Heart left ventricle (tissue), 16 donors: ENCODE results near the gene GSTM5. TPM values are rescaled to one million over a fixed set of nuclear protein-coding genes. Genes with fewer than 3 reads are reported as not detected.

Experiments used
- ATAC-seq, 4 donors: fragments of 200-7000 bp; cut with Tn5 transposase; one replicate each; pipeline ENCODE4 v1.9.1; 2020 to 2022; ENCODE audit warnings: moderate library complexity in 4 of 4, mild to moderate bottlenecking in 3 of 4, moderate number of reproducible peaks in 1 of 4
- DNase-seq, 5 donors: peaks; one replicate each; pipeline ENCODE4 v3.0.0-alpha.2; 2020
- H3K27ac ChIP-seq, 12 donors: fragments of 200-600 bp; sonication (generic) in 4 of 12; one replicate each; pipeline versions ENCODE4 v1.5.0 to v1.8.0; 2016 to 2022; ENCODE audit warnings: mild to moderate bottlenecking in 2 of 12
- H3K27me3 ChIP-seq, 9 donors: fragments of 200-600 bp; sonication (generic) in 2 of 9; one replicate each; pipeline versions ENCODE4 v1.5.1 to v1.8.0; 2016 to 2022; ENCODE audit warnings: mild to moderate bottlenecking in 3 of 9
- H3K36me3 ChIP-seq, 9 donors: fragments of 200-600 bp; sonication (generic) in 2 of 9; one replicate each; pipeline versions ENCODE4 v1.5.0 to v1.8.0; 2018 to 2022; ENCODE audit warnings: mild to moderate bottlenecking in 2 of 9
- H3K4me1 ChIP-seq, 12 donors: fragments of 200-600 bp; sonication (generic) in 4 of 12; one replicate each; pipeline versions ENCODE4 v1.5.0 to v1.8.0; 2016 to 2022; ENCODE audit warnings: mild to moderate bottlenecking in 3 of 12
- H3K4me3 ChIP-seq, 12 donors: fragments of 200-600 bp; sonication (generic) in 4 of 12; one replicate each; pipeline versions ENCODE4 v1.5.0 to v1.8.0; 2017 to 2022; ENCODE audit warnings: mild to moderate bottlenecking in 9 of 12, moderate library complexity in 4 of 12
- H3K9me3 ChIP-seq, 12 donors: fragments of 200-600 bp; sonication (generic) in 4 of 12; one replicate each; pipeline versions ENCODE4 v1.5.0 to v1.8.0; 2016 to 2022; ENCODE audit warnings: mild to moderate bottlenecking in 1 of 12
- POLR2A ChIP-seq, 2 donors: fragments of 450-650 bp; IDR thresholded peaks; one replicate each; pipeline ENCODE4 v1.6.1; 2017; ENCODE audit warnings: antibody characterized with exemption in 2 of 2, mild to moderate bottlenecking in 2 of 2, moderate library complexity in 2 of 2
- WGBS, 4 donors: extraction: QIAGEN DNeasy Blood & Tissue Kit in 2 of 4; methylation state at CpG; one replicate each; pipeline versions ENCODE4 v1.1.5 to v1.1.7; 2013 to 2018; 5-methylcytosine and 5-hydroxymethylcytosine counted together
- intact Hi-C, 10 donors: fragments of 100-400 bp; cut with DNase I; formaldehyde crosslinking; loops; one replicate each; pipeline versions ENCODE4 v1.11.1 to v1.14.2; 2022
- polyA plus RNA-seq, 2 donors: library from polyadenylated mRNA; stranded (reverse); fragments of 200-250 nt; gene quantifications; one replicate each; pipeline ENCODE4 v1.2.3, GENCODE V29; 2013
- total RNA-seq, 9 donors: library from RNA; depleted of rRNA in 2 of 9; stranded (reverse); fragments of >200 nt in 2 of 9; fragmentation: NEBNext Ultra II Directional in 3 of 9; extraction: Animal tissue kit (Norgen Biotek cat#: 25700) in 3 of 9; gene quantifications; one replicate each; pipeline versions ENCODE4 v1.1.0 to v1.2.4, GENCODE V29; 2016 to 2023
- TF ChIP-seq, protein P1 (sequence below), 12 donors: fragments of 200-600 bp; sonication (generic) in 4 of 12; IDR thresholded peaks; one replicate each; pipeline versions ENCODE4 v1.5.0 to v1.8.0; 2018 to 2022; ENCODE audit warnings: antibody characterized with exemption in 12 of 12, mild to moderate bottlenecking in 5 of 12
- donor health status: ischemic (EF 13 %, LVEDD 7.1; RV severe dilation, severe dysfunction).
- donor health status: healthy with polysubstance abuse.
- donor health status: DM: no; HTN: yes; CAD: no.
- donor health status: DM: no; HTN: no; CAD: no.
- donor health status: ischemic (EF 25% LVEDD 6.9; RV normal size, moderate dysfunction).
- donor health status: ischemic (EF 25% LVEDD 5.7; RV mildly dilated, moderate dysfunction).
- donor health status: healthy.
- donor health status: DM: yes; HTN: yes; CAD: no.
- donor health status: ischemic (EF 35%, LVEDD 5.7; RV mildly dilated, moderate dysfunction).
- donor health status: nonischemic (EF 11% LVEDD 7.7; RV severe dilation, severe dysfunction).
- donor health status: DM: yes; HTN: yes; CAD: no.
- donor health status: PGD.
- donor health status: ischemic (EF 29% LVEDD 5.4; RV normal size, mild dysfunction).
- donor health status: nonischemic (EF 23%, LVEDD 6.1; RV moderate dilation, normal function).

The GSTM5 gene
- total and polyA plus RNA-seq, 11 donors, result 0.49 to 9.0 (median 2.1) TPM; not detected in 1

DNA sequence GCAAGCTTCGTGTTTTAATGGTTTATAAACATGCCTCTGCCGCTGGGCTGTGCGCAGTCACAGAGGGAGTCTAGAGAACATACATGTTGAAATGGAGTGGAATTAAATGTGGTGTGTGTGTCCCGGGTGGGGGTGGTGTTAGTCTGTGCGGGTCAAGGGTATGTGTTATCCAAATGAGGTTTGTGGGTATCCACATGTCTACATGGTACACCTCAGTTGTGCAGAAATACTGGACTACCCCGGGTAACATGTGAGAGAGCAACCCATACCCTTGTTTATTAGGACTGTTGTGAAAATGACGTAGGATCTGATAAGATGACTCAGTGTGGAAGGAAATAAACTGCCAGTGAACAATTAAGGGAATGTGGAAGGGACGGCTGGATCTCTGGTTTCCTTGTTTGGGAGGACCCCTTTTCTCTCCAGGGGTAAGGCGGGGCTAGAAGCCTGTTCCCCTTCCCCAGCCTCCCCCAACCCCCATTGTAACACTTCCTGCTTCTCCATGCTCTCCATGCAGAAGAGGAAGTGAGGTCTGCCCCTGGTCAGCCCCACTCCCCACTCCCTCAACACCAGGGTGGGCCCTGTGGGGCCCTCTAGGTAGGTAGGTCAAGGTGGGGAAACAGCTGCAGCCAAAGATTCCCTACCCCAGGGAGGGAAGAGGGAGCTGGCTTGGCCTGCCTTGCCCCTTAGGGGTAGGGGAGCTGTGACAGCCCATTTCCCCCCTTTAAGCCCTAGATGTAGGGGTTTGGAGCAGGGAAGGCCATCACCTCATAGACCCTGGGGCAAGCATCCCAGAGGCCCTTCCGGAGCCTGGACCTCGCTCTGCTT is 51.0 kb downstream of the GSTM5 start:
- DNase-seq (peak in 2 of 5 donors; percentile 17 to 20), ATAC-seq (no peak)
- H3K36me3 ChIP-seq, result no peaks in the 10 kb centered on the region
- intact Hi-C loops, result no loop called here
- no peaks in the 10 kb centered on the region for H3K9me3 ChIP-seq
- TF ChIP-seq POLR2A (IDR thresholded peaks at IDR 0.05), result no peak
- TF ChIP-seq, protein P1, sequence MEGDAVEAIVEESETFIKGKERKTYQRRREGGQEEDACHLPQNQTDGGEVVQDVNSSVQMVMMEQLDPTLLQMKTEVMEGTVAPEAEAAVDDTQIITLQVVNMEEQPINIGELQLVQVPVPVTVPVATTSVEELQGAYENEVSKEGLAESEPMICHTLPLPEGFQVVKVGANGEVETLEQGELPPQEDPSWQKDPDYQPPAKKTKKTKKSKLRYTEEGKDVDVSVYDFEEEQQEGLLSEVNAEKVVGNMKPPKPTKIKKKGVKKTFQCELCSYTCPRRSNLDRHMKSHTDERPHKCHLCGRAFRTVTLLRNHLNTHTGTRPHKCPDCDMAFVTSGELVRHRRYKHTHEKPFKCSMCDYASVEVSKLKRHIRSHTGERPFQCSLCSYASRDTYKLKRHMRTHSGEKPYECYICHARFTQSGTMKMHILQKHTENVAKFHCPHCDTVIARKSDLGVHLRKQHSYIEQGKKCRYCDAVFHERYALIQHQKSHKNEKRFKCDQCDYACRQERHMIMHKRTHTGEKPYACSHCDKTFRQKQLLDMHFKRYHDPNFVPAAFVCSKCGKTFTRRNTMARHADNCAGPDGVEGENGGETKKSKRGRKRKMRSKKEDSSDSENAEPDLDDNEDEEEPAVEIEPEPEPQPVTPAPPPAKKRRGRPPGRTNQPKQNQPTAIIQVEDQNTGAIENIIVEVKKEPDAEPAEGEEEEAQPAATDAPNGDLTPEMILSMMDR (IDR thresholded peaks at IDR 0.05), result no peak
- no peak overlapping the region for H3K4me3 ChIP-seq
- H3K4me1 ChIP-seq, result peaks cover 0 to 33% (median 5%) of the 10 kb centered on the region in 12 donors
- WGBS, 4 donors, result 75 to 83% (median 79%) methylated on average over 9 to 11 of the region's 11 CpGs
- no peaks in the 10 kb centered on the region for H3K27me3 ChIP-seq
- H3K27ac ChIP-seq, result peak overlapping the region in 2 of 12 donors; percentile 24 to 38

DNA sequence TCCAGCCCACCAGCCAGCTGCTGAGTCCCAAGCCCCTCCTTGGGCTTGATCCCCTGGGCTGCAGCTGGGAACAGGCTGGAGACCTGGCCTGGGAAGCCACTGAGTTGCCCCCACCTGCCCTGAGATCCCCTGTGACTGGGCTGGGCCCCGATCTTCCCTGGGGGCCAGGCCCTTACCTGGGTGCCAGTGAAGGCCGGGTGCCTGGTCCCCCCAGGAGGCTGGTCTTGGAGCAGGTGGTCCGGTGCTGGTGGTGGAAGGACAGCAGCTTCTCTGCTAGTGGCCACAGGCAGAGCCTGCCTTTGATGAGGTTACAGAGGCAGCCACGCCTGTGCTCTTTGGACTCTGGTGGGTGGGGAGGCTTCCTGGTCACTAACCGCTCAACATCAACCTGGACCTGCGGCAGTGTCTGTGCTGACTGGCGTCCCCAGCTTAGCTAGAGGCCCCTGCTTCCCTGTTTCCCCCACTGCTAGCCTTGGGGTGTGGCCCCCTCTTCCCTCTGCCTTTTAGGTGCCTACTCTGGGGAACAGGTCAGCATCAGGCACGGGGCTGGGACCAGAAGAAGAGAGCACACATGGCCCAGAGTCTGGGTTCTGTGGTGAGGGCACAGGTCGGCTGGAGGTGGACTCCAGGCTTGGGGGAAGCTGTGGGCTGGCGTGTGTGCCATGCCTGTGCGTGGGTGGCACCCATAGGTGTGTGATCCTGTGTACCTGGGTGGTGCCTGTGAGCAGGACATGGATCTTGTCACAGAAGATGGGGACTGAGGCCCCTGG is 51.8 kb downstream of the GSTM5 start, which contains the start of gene EPS8L3:
Gene EPS8L3 (minus strand): TSS at position 278 of the 770 bp plus-strand sequence. CDS start 2,174 bp downstream, outside the sequence.
- 91 to 98% (median 94%) methylated on average over 6 to 11 of the region's 11 CpGs for WGBS, 4 donors
- ATAC-seq, result no peak
- Histone ChIP-seq H3K27ac (peak within 1 kb of the TSS in 2 of 12 donors; percentile 24 to 38), H3K9me3 (no peaks in the 10 kb centered on the region), H3K4me3 (no peak within 1 kb of the TSS), H3K36me3 (no peaks in the 10 kb centered on the region), H3K27me3 (no peaks in the 10 kb centered on the region), H3K4me1 (peaks cover 0 to 33% (median 5%) of the 10 kb centered on the region in 12 donors)
- intact Hi-C loops, result no loop called here
- TF ChIP-seq, protein P1 (IDR thresholded peaks at IDR 0.05), result no peak
- no peak for TF ChIP-seq POLR2A (IDR thresholded peaks at IDR 0.05)
- peak in 4 of 5 donors; percentile 6 to 56 (median 16) for DNase-seq

DNA sequence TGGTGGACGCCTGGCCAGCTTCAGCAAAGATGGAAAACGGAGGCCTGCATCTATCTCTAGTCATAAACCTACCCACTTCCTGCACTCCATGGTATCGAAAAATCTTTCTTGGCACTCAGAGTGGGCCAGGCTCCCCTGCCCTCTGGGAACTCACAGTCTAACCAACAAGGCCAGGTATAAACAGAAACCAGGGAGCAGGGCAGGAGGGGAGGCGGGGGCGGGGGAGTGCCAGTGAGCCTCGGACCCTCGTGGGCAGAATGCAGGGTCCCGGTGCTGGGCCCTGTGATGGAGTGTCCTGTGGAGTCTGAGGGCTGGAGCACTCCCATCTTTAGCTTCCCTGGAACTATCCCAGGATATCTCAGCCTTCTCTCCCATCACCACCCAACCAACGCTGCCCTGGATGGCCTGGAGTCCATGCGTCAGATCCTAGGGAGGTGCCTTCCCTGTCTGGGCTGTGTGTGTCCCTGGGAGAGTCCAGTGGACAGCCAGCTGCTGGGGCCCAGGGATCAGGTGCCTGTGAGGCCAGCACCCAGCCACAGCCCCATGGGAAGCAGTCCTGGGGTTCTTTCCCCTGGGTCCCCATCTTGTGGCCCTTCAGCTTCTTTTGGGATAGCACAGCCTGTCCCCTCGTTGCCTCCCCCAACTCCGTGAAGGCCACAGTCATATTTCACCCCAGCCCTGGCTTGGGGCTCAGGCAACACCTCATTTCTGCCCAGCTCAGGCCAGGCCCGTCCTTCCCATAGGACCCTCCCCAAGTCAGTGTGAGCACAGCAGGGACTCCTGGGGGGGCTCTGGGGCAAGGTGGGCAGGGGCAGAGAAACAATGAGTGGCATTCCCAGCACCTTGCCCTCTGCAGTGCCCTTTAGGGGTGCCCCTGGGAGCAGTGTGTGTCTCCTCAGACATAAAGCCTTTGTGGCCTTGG is 52.8 kb downstream of the GSTM5 start:
- Histone ChIP-seq H3K4me3 (no peak overlapping the region), H3K27me3 (no peaks in the 10 kb centered on the region), H3K9me3 (no peaks in the 10 kb centered on the region), H3K4me1 (peaks cover 0 to 33% (median 5%) of the 10 kb centered on the region in 12 donors), H3K36me3 (no peaks in the 10 kb centered on the region), H3K27ac (no peak overlapping the region)
- DNase-seq, result peak in 2 of 5 donors; percentile 14 to 16
- no peak for ATAC-seq
- intact Hi-C loops, result no loop called here
- TF ChIP-seq, protein P1 (IDR thresholded peaks at IDR 0.05), result no peak
- TF ChIP-seq POLR2A (IDR thresholded peaks at IDR 0.05), result no peak
- WGBS, 4 donors, result 93 to 96% (median 95%) methylated on average over 10 to 13 of the region's 13 CpGs
